Right lobe of liver (tissue), 6 donors: ENCODE results near the gene PCLO. TPM values are rescaled to one million over a fixed set of nuclear protein-coding genes. Genes with fewer than 3 reads are reported as not detected.

ENCODE experiments used
- ATAC-seq, 4 donors: fragments of 200-7000 bp; cut with Tn5 transposase; one replicate each; pipeline ENCODE4 v1.9.1; 2020; ENCODE audit warnings: mild to moderate bottlenecking in 4 of 4, moderate library complexity in 4 of 4
- DNase-seq, 3 donors: peaks; one replicate each; pipeline ENCODE4 v3.0.0-alpha.2; 2020
- H3K27ac ChIP-seq, 3 donors: fragments of 200-600 bp; one replicate each; pipeline ENCODE4 v1.8.0; 2022
- H3K27me3 ChIP-seq, 2 donors: fragments of 200-600 bp; one replicate each; pipeline ENCODE4 v1.8.0; 2022
- H3K36me3 ChIP-seq, 4 donors: fragments of 200-600 bp; sonication (generic) in 1 of 4; one replicate each; pipeline versions ENCODE4 v1.5.1 to v1.8.0; 2017 to 2022; ENCODE audit warnings: control low read depth in 1 of 4
- H3K4me1 ChIP-seq, 4 donors: fragments of 200-600 bp; sonication (generic) in 1 of 4; one replicate each; pipeline versions ENCODE4 v1.5.1 to v1.8.0; 2017 to 2022; ENCODE audit warnings: control low read depth in 1 of 4
- H3K4me3 ChIP-seq, 3 donors: fragments of 200-600 bp; one replicate each; pipeline ENCODE4 v1.8.0; 2022
- H3K9me3 ChIP-seq, 4 donors: fragments of 200-600 bp; sonication (generic) in 1 of 4; one replicate each; pipeline versions ENCODE4 v1.5.1 to v1.8.0; 2017 to 2022; ENCODE audit warnings: control low read depth in 1 of 4
- POLR2A ChIP-seq: fragments of 450-650 bp; IDR thresholded peaks from one replicate; pipeline ENCODE4 v1.6.1; 2017; ENCODE audit warnings: antibody characterized with exemption, mild to moderate bottlenecking
- WGBS: methylation state at CpG from one replicate; pipeline ENCODE4 v1.1.6; 2018; ENCODE audit warnings: low coverage, low lambda C conversion rate; ENCODE audit not compliant: insufficient coverage; ENCODE audit errors: missing lambda C conversion rate; 5-methylcytosine and 5-hydroxymethylcytosine counted together
- intact Hi-C, 2 donors: fragments of 100-400 bp; cut with DNase I; formaldehyde crosslinking; loops; one replicate each; pipeline versions ENCODE4 v1.11.2 to v1.14.1; 2022
- total RNA-seq, 6 experiments: library from RNA; depleted of rRNA in 2 of 6; stranded (reverse); fragments of >200 nt in 2 of 6; fragmentation: NEBNext Ultra II Directional in 3 of 6; extraction: Animal tissue kit (Norgen Biotek cat#: 25700) in 3 of 6; gene quantifications; one replicate each; pipeline versions ENCODE4 v1.1.0 to v1.2.4, GENCODE V29; 2016 to 2023
- TF ChIP-seq, protein P1 (sequence below), 4 donors: fragments of 200-600 bp in 3 of 4; fragments of 450-650 bp in 1 of 4; IDR thresholded peaks; one replicate each; pipeline versions ENCODE4 v1.5.1 to v1.8.0; 2016 to 2022; ENCODE audit warnings: antibody characterized with exemption in 4 of 4, mild to moderate bottlenecking in 2 of 4
- donor health status: DM: no; HTN: yes; CAD: no.
- donor health status: DM: no; HTN: no; CAD: no.
- donor health status: DM: no; HTN: no; CAD: no.
- donor health status: DM: no; HTN: yes; CAD: no.
- donor health status: DM: no; HTN: yes; CAD: no.

PCLO gene
- total RNA-seq, 6 experiments from 2014 or later, result 0.22 to 1.1 (median 0.33) TPM

DNA sequence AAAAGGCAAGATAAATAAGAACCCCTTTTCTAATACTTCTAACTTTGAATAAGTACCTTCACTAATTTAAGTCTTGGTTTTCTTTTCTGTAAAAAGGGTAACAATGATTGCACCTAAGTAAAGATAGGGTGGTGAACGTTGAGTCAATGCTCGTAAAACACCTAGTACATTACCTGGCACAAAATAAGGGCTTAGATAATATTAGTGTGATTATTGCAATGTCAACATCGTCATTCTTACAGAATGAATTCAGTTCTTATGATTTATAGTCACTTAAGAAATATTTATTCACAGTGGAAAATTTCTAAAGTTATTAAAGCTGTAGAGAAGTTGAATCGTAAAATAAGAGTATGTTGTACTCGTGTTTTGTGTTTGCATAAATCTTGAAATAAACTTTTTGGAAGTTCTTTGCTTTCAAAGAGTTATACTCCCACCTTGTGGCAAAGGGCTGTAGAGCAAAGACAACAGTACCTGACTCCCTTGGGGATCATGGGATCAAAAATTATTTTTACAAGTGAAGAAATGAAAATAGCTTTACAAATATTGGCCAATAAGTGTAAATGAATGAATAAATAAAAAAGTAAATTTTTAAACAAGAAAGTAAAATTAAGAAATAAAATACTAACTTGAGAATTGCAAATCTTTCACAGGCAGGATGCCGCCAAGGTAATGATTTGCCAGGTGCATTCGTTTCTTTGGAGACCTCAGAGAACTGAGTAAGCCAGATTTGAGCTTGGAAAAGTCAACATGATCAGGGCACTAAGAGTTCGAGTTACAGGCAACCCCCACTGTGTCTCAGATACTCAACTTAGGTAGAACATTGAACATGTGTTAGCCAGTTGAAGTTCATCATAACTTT lies 433.3 kb downstream of the PCLO start:
- Histone ChIP-seq H3K36me3 (no peaks in the 10 kb centered on the region), H3K9me3 (no peaks in the 10 kb centered on the region), H3K27ac (no peak overlapping the region), H3K27me3 (no peaks in the 10 kb centered on the region), H3K4me1 (no peaks in the 10 kb centered on the region), H3K4me3 (no peak overlapping the region)
- 30% methylated on average over 8 of the region's 8 CpGs for WGBS
- peak in 3 of 4 donors; percentile 35 to 47 (median 46) for ATAC-seq
- DNase-seq, result no peak
- no peak for TF ChIP-seq POLR2A
- TF ChIP-seq, protein P1, sequence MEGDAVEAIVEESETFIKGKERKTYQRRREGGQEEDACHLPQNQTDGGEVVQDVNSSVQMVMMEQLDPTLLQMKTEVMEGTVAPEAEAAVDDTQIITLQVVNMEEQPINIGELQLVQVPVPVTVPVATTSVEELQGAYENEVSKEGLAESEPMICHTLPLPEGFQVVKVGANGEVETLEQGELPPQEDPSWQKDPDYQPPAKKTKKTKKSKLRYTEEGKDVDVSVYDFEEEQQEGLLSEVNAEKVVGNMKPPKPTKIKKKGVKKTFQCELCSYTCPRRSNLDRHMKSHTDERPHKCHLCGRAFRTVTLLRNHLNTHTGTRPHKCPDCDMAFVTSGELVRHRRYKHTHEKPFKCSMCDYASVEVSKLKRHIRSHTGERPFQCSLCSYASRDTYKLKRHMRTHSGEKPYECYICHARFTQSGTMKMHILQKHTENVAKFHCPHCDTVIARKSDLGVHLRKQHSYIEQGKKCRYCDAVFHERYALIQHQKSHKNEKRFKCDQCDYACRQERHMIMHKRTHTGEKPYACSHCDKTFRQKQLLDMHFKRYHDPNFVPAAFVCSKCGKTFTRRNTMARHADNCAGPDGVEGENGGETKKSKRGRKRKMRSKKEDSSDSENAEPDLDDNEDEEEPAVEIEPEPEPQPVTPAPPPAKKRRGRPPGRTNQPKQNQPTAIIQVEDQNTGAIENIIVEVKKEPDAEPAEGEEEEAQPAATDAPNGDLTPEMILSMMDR (IDR thresholded peaks at IDR 0.05), result peak; percentile 48 to 67 (median 62)
- intact Hi-C loops, result no loop called here

GRCh38 chr7:82726038-82726800 lies 436.5 kb downstream of the PCLO start:
- no peak overlapping the region for H3K4me3 ChIP-seq
- no peaks in the 10 kb centered on the region for H3K9me3 ChIP-seq
- no peak for TF ChIP-seq POLR2A
- TF ChIP-seq, protein P1 (IDR thresholded peaks at IDR 0.05), result no peak
- intact Hi-C loops, result no loop called here
- H3K36me3 ChIP-seq, result no peaks in the 10 kb centered on the region
- H3K4me1 ChIP-seq, result no peaks in the 10 kb centered on the region
- no peak overlapping the region for H3K27ac ChIP-seq
- DNase-seq, result no peak
- ATAC-seq, result no peak
- WGBS, result 53% methylated on average over 7 of the region's 7 CpGs
- H3K27me3 ChIP-seq, result no peaks in the 10 kb centered on the region

DNA sequence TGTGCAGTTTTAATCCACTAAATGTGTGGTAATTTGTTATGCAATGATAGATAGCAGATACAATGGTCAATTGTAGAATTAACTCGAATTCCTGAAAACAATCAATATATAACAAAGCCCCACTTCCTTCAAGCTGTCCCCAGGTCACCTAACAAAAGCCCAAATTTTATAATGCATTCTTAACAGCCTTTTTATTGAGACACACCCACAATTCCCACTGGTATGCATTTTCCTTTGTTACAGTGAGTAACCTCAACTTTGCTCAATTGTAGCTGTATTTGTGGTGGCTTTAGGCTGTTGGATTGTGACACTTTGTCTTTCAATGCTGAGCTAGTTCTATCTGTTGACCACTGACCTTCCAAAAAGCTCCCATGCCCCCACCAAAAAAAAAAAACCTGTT lies 439.3 kb downstream of the PCLO start:
- intact Hi-C loops, result no loop called here
- no peak for DNase-seq
- no peak overlapping the region for H3K27ac ChIP-seq
- no peak for ATAC-seq
- TF ChIP-seq, protein P1 (IDR thresholded peaks at IDR 0.05), result no peak
- no peak for TF ChIP-seq POLR2A
- H3K27me3 ChIP-seq, result no peaks in the 10 kb centered on the region
- WGBS, result 20% methylated on average over 1 of the region's 1 CpG
- no peak overlapping the region for H3K4me3 ChIP-seq
- no peaks in the 10 kb centered on the region for H3K4me1 ChIP-seq
- H3K36me3 ChIP-seq, result no peaks in the 10 kb centered on the region
- no peaks in the 10 kb centered on the region for H3K9me3 ChIP-seq

DNA sequence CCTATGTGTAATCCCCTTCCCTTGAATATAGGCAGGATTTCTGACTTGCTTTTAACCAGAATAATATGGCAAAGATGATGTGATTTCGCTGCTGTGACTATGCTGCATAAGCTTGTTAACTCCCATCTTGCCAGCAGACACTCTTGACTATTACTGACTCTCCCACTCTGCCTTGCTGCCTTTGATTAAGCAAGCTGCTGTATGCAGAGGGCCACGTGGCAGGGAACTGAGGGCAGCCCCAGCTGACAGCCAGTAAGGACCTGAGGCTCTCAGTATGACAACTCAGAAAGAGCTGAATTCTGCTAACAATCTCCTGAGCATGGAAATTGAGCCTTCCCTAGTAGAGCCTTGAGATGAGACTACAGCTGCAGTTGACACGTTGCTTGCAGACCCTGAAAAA lies 439.7 kb downstream of the PCLO start:
- Histone ChIP-seq H3K27me3 (no peaks in the 10 kb centered on the region), H3K9me3 (no peaks in the 10 kb centered on the region), H3K36me3 (no peaks in the 10 kb centered on the region), H3K4me1 (no peaks in the 10 kb centered on the region), H3K27ac (no peak overlapping the region), H3K4me3 (no peak overlapping the region)
- WGBS, result 42% methylated on average over 3 of the region's 3 CpGs
- intact Hi-C loops, result no loop called here
- TF ChIP-seq, protein P1 (IDR thresholded peaks at IDR 0.05), result no peak
- no peak for TF ChIP-seq POLR2A
- ATAC-seq (no peak), DNase-seq (no peak)
